SU-DHL-6 (cell line): ENCODE data around the gene PCGF5.

Experiments used
- CTCF ChIP-seq: fragments of 200-600 bp; sonication (generic); IDR thresholded peaks from one replicate; pipeline ENCODE4 v1.5.1; 2017; ENCODE audit warnings: antibody characterized with exemption, mild to moderate bottlenecking, low read length, moderate library complexity; ENCODE audit not compliant: insufficient read depth, poor library complexity, severe bottlenecking
- EZH2phosphoT487 ChIP-seq: fragments of 200-600 bp; sonication (generic), shearing (Covaris generic); conservative IDR thresholded peaks from 2 replicates; pipeline ENCODE4 v1.6.1; 2018; ENCODE audit warnings: mild to moderate bottlenecking, antibody characterized with exemption, low read length, moderate library complexity, mixed read lengths

GRCh38 chr10:91210435-91210834 lies 10.0 kb upstream of the PCGF5 start:
- TF ChIP-seq CTCF (no peak), EZH2phosphoT487 (no peak)
